NCI-H187 treated with DMSO at 0.1 percent for 48 hours (cell line): Measurements from ENCODE around the gene MAPK7.

Experiments
- DNase-seq: peaks from one replicate; lab custom pipeline; 2025; lab: John Stamatoyannopoulos, UW

MAPK7 gene

DNA sequence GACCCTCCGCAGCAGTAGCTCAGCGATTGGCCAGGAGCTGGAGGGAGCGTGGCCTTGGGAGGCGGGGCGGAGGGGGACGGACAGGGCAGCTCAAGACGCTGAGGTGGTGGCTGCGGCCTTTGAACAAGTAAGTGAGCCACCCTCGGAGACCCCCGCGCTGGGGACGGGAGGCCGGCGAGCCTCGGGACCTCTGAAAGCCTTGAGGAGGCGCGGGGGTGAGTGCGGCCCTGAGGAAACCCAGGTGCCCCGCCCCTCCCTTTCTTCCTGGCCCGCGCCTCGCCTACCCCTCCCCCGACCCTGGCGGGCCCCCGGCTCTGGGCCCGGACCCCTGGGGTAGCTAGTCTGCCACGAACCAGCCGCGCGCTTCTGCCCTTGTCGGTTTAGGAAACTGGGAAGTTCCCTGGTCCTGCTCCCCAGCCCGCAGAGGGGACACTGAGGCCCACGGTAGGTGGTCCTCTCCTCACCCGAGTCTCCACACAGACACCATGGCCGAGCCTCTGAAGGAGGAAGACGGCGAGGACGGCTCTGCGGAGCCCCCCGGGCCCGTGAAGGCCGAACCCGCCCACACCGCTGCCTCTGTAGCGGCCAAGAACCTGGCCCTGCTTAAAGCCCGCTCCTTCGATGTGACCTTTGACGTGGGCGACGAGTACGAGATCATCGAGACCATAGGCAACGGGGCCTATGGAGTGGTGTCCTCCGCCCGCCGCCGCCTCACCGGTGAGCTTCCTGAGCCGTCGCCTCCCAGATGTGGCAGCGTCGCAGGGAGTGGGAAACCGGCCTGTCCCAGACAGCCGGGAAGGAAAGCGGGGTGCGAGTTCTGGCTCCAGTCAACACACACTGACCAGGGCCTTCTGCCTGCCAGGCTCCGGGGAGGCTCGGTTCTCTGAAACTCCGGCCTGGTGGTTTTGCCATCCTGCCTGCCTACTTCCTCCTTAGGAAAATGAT, at the start of gene MAPK7:
MAPK7 (plus strand) TSS at position 83 of the 945 bp plus-strand sequence; CDS start at position 486, 403 bp downstream.
- no peak for DNase-seq

DNA sequence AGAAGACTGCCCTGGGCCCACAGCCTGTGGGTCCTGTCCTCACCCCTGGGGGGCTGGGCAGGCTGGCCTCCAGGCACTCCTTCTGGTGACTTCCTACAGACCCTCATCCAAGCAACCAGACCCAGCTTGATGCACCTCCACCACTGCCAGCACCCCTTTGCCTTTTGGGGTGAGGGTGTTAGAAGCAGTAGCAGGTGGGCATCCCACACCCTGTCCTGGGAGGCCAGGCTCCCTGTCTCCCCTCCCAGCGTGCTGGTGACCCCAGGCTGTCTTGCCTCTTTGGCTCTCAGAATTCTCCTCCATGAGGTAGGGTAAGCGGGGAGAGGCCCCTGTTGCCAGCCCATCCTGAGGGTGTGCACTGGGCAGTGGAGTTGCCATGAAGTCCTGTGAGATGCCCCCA, 49.2 kb upstream of the MAPK7 start:
- DNase-seq: no peak

DNA sequence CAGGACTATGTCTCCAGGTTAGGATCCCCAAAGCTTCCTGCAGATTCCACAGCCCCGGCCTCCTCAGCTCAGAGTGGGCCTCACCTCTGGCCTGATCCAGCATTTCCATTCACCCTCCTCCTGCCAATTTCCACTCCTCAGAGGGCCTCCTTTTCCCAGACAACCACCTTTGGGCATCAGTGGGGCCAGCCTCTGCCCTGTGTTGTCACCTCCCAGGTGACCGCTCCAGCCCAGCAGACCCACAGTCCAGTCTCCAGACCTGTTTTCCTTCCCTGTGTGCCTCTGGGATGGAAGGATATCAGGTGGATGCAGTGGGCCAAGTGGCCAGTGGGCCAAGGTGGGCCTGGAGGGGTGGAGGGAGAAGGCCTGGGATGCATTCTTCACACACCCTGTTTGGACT, 48.5 kb upstream of the MAPK7 start:
- DNase-seq: no peak

DNA sequence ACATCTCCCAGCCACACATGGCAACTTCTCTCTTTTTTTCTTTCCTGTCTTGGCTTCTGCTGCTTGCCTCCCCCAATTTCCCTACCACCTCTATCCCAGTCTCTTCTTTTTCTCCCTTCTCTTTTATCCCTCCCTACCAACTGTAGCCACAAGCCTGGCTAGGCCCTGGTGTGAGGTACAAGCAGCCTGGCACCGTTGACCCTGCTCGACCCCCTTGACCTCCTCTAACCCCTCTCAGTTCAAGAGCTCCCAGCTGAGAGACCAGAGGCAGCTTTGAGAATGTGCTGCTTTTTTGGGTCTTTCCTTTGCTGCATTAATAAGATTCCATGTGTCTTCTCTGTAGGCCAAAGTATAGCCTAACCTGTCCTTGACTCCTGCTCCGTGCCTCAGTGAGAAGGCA, 48.0 kb upstream of the MAPK7 start:
- no peak for DNase-seq

DNA sequence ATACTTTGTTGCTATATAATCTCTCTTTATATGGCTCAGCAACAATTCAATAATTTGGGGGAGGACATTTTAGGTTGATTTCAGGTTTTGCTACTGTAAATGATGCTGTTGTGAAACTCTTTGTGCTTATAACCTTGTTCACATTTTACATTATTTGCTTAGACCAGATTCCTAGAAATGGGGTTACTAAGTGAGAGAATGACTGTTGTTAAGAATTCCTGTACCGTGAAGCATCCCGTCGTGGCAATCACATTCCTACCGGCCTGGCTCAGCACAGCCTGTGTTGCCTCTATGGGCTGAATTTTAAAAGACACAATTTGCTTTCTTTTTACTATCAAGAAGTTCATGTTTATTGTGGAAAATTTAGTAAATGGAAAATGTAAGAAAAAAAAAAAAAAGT, 47.2 kb upstream of the MAPK7 start:
- no peak for DNase-seq

DNA sequence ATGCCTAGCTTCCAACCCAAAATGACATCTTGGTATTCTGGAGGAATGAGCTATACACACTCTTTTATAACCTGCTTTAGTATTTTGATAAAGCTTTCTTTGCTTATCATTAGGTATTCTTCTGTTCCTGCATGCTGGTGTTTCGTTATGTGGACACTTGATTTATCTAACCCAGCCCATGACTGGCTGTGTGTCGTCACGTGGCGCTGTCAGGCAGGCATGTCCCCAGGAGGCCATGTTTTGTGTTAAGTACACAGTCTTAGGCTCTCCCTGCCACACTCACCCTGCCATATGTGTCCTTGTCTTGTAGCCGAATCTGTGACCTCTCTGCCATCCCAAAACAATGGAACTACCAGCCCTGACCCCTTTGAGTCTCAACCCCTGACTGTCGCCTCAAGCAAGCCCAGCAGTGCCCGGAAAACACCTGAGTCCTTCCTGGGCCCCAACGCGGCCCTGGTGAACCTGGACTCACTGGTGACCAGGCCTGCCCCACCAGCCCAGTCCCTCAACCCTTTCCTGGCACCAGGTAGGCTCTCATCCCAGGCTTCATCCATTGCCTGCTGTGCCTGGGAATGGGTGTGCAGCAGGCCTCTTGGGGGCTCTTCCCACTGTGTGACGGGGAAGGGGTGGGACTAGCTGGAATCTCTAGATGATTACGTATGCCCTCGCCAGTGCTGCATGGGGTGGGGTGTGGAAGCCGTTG, 46.6 kb upstream of the MAPK7 start:
- DNase-seq: no peak

DNA sequence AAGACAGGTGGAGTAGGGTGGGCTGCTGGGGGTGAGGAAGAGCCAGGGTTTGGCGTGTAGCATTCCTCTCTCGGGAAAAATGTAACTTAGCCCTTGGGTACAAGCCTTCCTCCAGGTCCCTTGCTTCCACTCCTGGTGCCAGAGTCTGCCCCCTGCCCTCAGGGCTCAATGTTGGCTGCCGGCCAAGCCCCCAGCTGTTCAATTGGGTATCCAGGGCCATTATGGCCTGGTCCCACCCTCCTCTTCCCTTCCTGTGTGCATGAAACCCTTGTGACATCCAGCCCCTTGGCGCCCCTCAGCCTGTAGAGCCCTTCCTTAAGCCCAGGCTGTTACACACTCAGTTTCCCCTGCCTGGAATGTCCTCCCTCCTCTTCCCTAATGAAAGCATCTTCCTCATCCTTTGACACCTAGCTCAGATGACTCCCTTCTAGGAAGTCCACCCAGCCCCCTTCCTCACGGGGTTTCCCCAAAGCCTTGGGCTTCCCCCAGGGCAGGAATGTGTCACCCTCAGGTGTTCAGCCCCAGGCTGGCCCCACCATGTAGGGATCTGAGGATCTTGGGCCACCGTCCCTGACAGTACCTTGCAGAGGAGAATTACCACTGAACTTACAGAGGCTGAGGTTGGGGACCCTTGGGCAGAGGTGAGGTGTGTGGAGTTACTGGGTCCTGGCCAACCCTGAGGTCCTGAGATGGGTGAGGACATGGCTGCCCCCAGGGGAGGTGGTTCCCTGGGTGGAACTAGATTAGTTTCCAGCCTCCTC, 45.7 kb upstream of the MAPK7 start:
- no peak for DNase-seq

DNA sequence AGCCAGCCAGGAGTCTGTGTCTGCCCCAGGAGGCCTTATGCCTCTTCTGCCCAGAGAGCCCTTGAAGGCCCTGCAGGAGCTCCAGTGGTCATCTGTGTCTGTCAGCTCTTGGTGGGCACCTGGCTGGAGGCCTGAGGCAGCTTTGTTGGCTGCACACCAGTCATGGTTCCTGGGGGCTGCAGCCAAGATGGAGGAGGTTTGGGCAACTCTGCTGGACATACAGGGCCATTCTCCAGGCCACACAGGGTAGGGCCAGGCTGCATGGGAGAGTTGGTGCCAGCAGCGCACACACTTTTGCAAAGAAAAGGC, 45.2 kb upstream of the MAPK7 start:
- no peak for DNase-seq

DNA sequence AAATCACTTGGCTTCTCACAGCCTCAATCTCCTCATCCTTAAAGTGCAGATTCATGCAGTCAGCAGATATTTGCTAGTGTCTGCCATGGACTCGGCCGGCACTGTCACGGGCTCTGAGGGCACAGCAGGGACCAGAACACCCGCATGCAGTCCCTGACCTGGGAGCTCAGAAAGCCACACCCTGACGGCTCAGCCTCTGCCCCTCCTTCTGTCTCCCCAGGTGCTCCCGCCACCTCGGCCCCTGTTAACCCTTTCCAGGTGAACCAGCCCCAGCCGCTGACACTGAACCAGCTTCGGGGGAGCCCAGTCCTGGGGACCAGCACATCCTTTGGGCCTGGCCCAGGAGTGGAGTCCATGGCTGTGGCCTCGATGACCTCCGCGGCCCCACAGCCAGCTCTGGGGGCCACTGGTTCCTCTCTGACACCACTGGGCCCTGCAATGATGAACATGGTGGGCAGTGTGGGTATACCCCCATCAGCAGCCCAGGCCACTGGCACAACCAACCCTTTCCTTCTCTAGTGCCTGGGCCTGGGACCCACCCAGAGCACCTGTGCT, 44.5 kb upstream of the MAPK7 start:
- no peak for DNase-seq

DNA sequence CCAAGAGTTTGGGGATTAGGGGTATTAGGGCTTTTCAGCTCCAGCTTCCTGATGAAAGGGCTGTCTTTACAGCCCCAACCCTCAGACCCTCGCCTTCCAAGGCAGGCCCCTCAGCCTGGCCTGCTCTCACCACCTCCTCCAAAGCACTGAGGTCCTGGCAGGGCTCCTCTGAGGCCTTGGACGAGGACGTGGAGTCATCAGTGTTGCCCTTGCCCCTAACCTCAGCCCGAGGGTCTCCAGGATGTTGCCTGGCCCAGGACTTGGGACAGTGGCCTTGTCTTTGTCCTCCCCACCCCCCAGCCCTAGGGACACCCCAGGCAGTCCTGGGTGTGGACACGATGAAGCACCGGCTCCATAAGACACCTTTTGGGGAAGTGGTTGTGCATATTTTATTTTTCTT, 44.0 kb upstream of the MAPK7 start:
- no peak for DNase-seq

DNA sequence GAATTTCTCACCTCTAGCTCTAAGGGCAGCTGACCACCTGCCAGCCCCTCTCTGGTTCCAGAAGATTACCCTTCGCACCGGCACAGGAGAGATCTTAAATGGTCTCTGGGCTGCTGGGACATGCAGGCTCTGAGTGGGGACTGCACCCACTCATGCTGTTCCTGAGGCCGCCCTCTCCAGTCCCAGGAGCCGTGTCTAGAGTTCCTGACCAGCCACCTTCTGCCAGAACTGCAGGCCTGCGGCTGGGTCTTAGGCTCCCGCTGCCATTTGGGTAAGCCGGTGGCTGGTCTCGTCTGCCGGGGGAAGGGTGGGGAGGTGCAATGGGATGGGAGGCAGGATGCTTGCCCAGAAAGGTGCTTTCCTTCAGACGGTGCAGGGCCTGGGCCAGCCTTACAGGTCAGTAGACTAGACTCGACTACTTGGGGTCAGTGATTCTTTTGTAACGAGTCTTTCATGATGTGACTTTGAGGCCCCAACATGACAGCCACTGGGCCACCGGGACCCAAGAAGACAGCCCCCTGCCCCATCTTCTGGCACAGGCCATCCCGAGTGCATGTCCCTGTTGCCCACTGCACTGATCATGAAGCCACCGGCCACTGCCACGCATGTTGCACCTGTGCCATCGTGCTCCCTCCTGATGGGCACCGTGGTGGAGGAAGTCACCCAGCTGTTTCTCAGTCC, 42.2 kb upstream of the MAPK7 start:
- no peak for DNase-seq

DNA sequence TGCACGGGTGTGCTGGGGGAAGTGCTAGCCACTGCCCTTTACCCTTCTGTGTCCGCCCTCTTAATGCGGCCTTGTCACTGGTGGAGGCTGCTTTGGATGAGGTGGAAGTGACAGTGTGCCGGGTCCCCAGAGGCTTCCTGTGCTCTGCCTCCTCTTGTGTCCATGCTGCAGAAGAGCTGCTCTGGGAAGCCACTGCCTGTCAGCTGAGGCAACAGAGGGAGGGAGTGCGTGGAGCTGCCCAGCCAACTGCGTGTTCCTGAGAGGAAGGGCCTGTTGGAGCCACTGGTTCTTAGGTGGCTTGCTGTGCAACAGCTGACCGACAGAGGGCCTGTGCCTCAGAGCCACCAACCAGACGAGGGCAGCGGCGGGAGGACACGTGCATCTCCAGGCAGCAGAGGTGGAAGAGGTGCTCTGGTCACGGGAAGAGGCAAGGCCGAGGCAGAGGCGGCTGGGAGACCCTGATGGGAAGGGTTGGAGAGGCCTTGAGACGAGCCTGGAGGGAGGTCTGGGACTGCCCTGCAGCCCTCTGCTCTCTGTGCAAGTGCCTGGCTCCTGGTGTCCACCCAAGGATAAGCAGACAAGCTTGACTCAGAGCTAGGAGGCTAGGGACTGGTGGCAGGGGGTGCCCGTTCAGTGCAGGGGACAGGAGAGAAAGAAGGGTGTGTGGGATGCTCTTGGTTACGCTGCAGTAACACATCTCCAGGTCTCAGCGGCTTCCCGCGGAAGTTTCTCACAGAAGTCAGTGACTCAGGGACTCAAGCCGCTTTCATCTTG, 41.2 kb upstream of the MAPK7 start:
- no peak for DNase-seq

DNA sequence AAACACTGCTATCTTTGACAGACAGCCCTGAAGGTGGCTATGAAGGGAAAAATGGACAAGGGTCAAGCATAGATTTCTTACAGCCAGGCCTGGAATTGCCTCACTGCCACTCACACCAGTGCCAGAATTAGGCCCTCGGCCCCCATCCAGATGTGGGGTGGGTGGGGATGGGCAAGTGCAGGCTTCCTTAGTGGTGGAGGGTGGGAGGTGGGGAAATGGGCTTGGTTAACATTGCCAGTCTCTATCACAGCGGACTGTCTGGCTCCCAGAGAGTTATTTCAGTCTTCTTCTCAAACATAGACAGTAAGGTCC, 40.6 kb upstream of the MAPK7 start:
- DNase-seq: no peak

DNA sequence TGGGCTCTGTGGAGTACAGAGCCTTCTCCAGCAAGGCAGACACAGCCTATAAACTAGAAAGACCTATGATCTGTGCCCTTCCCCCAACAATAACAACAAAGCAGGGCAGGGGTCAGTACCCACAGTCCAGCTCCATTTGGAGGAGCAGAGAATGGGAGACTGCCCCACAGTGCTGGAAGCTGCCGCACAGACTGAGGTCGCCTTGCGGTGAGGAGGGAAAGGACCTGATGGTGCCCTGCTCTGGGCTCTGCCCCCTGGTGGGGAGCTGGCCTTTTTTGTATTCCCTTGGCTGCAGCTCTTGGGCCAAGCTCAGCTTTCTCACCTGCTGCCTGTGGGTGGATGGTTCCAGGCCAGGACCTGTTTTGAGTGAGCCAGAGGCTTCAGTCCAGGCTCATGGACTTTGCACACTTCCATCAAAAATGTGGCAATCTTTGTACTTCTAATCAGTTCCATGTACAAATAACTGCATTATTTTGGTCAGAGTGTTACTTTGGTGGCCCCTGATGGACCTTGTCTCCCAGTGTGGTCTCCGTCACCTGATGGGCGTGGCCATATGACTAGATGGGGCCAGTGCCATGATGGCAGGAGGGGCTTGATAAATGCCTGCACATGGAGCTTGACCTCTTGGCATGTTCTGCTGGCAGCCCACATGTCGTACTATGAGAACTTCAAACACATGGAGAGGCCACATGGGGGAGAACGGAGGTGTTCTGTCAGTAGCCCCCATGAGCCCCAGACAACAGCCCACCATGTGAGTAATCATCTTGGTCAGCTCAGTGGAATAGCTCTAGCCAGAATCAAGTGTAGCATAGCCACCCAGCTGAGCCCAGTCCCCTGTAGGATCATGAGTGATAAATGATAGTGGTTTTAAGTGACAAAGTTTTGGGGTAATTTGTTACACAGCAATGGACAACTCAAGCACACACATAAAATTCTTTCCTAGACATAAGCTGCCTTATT, 40.0 kb upstream of the MAPK7 start:
- DNase-seq: no peak

DNA sequence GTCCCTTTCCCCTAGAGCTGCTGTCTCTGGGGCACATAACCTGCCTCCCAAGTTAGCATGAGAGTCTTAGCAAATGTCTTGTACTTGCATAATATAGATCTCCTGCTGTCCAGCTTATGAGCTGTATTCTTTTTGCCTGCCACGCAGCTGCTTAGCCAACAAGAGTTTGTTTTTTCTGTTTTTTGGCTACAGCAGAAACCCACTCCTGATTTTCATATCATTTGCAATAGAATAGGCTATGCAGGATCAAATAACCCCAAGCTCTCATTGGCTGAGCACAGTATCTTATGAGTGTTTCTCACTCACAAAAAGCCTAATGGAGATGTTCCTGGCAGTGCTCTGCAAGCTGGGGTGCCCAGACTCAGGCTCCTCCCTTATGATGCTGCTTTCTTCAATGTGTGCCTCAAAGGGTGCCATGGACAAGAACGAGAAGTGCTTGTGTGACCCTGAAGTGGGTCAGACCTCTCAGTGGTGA, 38.9 kb upstream of the MAPK7 start:
- DNase-seq: no peak

DNA sequence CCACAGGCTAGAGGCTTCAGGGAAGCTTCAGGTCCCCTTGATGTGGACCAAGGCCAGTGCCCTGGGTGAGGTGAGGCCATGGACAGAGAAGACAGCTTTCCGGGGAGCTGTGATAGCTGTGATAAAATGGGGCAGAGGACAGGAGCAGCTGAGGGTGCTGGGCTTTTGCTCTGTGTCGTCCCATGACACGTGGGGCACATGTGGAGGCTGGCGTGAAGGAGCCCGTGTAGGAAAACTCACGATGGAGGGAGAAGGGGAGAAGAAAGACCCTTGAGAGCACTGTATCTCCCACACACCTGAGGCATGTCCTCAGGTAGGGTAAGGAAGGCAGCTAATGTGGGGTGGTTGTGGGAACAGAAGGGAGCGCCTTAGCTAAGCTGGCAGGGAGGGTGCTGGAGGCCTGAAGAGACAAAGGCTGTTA, 37.1 kb upstream of the MAPK7 start:
- DNase-seq: no peak

DNA sequence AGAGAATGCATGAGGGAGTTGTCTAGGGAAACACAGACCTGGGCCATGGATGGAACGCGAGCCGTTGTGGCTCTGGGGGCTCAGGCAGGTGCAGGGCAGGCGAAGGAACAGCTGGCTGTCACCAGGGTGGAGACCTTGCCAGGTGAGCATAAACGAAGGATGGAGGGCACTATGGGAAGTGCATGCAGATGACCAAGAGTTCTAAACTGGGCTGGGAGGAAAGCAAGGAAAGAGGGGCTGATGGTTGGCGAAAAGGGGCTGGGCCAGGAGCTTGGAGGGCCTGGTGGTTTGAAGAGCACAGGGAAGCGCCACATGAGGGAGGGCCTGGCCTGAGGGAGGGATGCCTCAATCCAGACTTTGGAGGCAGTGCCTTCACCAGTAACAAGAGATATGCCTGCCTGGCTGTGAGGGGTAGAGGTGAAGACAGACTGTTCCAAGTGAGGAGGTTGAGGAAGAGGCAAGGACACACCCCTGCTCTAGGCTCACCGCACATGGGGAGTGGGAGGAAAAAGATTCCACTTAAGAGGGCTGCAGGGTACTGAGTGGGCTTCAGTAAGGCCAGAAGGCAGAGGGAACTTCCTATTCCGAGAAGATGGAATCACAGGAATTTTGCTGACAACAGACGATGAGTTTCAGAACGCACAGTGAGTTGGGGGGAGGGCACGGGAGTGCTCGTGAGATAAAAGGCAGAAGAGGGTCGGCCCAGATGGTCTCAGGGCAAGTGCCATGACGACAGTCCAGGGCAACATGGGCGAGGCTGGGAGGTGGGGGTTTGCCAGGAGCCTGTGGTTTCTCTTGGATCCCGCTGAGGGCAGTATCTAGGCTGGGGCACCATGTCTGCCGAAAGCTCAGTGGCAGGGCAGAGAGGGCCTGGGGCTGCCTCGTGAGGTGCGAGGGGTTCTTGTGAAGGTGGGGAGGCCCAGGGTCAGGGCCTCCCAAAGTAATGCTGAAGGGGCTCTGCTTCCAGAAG, 36.4 kb upstream of the MAPK7 start:
- DNase-seq: no peak

DNA sequence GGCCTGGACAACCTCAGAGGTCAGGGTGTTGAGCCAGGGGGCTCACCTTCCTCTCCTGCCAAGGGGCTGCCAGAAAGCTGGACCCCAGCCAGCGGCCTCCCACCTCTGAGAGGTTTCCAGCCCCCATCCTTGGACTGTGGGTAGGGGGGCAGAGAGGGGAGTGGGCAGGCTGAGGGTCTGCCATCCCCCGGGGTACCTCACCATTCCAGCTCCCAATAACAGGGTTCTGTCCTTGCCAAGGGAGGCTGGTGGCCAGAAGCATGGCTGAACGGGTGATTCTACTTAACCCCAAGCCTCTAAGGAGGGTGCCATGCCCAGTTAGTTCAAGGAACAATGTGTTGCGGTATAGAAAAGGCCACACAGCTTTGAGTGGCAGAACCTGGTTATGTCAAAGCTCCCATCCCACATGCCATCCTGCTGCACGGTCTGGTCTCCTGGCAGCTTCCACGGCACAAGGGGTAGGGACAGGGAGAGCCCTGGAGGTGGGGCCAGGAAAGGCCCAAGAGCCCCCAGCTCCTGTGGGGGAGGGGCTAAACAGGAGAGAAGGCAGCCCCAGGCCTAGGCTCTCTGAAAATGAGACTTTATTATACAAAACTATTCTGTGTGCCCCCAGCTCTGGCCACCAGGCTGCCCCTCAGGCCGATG, 35.6 kb upstream of the MAPK7 start:
- DNase-seq: no peak
